ENCODE results near the gene ABCB1. TPM values are rescaled to one million over a fixed set of nuclear protein-coding genes. Genes with fewer than 3 reads are reported as not detected.

ABCB1 gene
- total and polyA plus RNA-seq, 2 experiments from 2014 or later = 0.53 to 0.80 TPM

GRCh38 chr7:87505557-87506245 lies 95.0 kb downstream of the ABCB1 start:
- Mint-ChIP-seq H3K36me3 (ENCODE audit: low read depth) (no peaks in the 10 kb centered on the region), H3K27ac (no peak overlapping the region), H3K9me3 (no peaks in the 10 kb centered on the region), H3K4me1 (peaks cover 2% of the 10 kb centered on the region; the same call in 2 of the 3 replicates), H3K4me3 (no peak overlapping the region), H3K27me3 (ENCODE audit: insufficient read depth, low read depth, poor library complexity) (no peaks in the 10 kb centered on the region)
- Histone ChIP-seq H3K79me2 (replicated peaks; ENCODE audit: insufficient read depth) (no peaks in the 10 kb centered on the region), H3K36me3 (ENCODE audit: insufficient read depth) (no peaks in the 10 kb centered on the region), H3K4me2 (no peak overlapping the region), H4K20me1 (replicated peaks; ENCODE audit: insufficient read depth) (no peaks in the 10 kb centered on the region), H2AFZ (no peak overlapping the region), H3F3A (replicated peaks; ENCODE audit: low read depth) (no peaks in the 10 kb centered on the region), H3K27me3 (ENCODE audit: insufficient read depth) (no peaks in the 10 kb centered on the region), H3K4me1 (ENCODE audit: insufficient read depth) (no peaks in the 10 kb centered on the region), H3K9me2 (ENCODE audit: insufficient read depth) (no peaks in the 10 kb centered on the region), H3K4me3 (no peak overlapping the region), H3K27ac (ENCODE audit: low read depth) (no peak overlapping the region)
- TF ChIP-seq POLR2AphosphoS5 (IDR thresholded peaks at IDR 0.05; ENCODE audit: low read depth) (no peak), EZH2 (IDR thresholded peaks at IDR 0.05; ENCODE audit: low read depth, unreplicated experiment) (no peak), ZNF114 (CRISPR knock-in tag; IDR thresholded peaks at IDR 0.05) (no peak), NANOG (IDR thresholded peaks at IDR 0.05; ENCODE audit: borderline replicate concordance) (no peak), STAT1 (IDR thresholded peaks at IDR 0.05; ENCODE audit: unreplicated experiment) (no peak), EZH2phosphoT487 (IDR thresholded peaks at IDR 0.05; ENCODE audit: unreplicated experiment) (no peak), ZNF331 (CRISPR knock-in tag; IDR thresholded peaks at IDR 0.05; ENCODE audit: low read depth) (no peak), JUNB (IDR thresholded peaks at IDR 0.05; ENCODE audit: unreplicated experiment) (no peak), ZNF462 (CRISPR knock-in tag; IDR thresholded peaks at IDR 0.05) (no peak), REST (IDR thresholded peaks at IDR 0.05; ENCODE audit: unreplicated experiment) (no peak)
- TF ChIP-seq, protein P1, sequence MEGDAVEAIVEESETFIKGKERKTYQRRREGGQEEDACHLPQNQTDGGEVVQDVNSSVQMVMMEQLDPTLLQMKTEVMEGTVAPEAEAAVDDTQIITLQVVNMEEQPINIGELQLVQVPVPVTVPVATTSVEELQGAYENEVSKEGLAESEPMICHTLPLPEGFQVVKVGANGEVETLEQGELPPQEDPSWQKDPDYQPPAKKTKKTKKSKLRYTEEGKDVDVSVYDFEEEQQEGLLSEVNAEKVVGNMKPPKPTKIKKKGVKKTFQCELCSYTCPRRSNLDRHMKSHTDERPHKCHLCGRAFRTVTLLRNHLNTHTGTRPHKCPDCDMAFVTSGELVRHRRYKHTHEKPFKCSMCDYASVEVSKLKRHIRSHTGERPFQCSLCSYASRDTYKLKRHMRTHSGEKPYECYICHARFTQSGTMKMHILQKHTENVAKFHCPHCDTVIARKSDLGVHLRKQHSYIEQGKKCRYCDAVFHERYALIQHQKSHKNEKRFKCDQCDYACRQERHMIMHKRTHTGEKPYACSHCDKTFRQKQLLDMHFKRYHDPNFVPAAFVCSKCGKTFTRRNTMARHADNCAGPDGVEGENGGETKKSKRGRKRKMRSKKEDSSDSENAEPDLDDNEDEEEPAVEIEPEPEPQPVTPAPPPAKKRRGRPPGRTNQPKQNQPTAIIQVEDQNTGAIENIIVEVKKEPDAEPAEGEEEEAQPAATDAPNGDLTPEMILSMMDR (conservative IDR thresholded peaks at IDR 0.05; ENCODE audit: low read depth in 2 of 2) = no peak
- TF ChIP-seq, protein P2, sequence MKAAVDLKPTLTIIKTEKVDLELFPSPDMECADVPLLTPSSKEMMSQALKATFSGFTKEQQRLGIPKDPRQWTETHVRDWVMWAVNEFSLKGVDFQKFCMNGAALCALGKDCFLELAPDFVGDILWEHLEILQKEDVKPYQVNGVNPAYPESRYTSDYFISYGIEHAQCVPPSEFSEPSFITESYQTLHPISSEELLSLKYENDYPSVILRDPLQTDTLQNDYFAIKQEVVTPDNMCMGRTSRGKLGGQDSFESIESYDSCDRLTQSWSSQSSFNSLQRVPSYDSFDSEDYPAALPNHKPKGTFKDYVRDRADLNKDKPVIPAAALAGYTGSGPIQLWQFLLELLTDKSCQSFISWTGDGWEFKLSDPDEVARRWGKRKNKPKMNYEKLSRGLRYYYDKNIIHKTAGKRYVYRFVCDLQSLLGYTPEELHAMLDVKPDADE (IDR thresholded peaks at IDR 0.05) = no peak
- DNase-seq (ENCODE audit: low spot score) = no peak
- ATAC-seq = no peak

Data from GM23338 (cell line).